CD14-positive monocyte (primary cell): ENCODE measurements around the gene RNU6-8. TPM values are rescaled to one million over a fixed set of nuclear protein-coding genes. Genes with fewer than 3 reads are reported as not detected.

Experiments
- DNase-seq, 3 donors: peaks; one replicate each; pipeline ENCODE4 v3.0.0-alpha.2; 2011 to 2022
- H2AFZ ChIP-seq: 2 replicates; pipeline ENCODE4 v1.6.0; 2012; ENCODE audit warnings: mild to moderate bottlenecking, low read depth, low read length, inconsistent platforms; ENCODE audit not compliant: insufficient read depth, poor library complexity, severe bottlenecking
- H3K27ac ChIP-seq, 2 donors: 1 replicate in 1 of 2; 2 replicates in 1 of 2; pipeline ENCODE4 v1.5.1; 2012 to 2013; ENCODE audit warnings: low read length in 2 of 2, control low read depth in 1 of 2, inconsistent platforms in 1 of 2, low read depth in 1 of 2, mild to moderate bottlenecking in 1 of 2
- H3K27me3 ChIP-seq, 2 donors: one replicate each; pipeline versions ENCODE4 v1.6.0 to v1.6.1; 2011 to 2013; ENCODE audit warnings: low read length in 2 of 2; ENCODE audit not compliant: control insufficient read depth in 2 of 2, insufficient read depth in 2 of 2
- H3K36me3 ChIP-seq, 2 donors: replicated peaks in 1 of 2; 1 replicate in 1 of 2; 2 replicates in 1 of 2; pipeline versions ENCODE4 v1.5.1 to v1.6.1; 2012 to 2013; ENCODE audit warnings: low read length in 2 of 2, control low read depth in 1 of 2, inconsistent platforms in 1 of 2, mild to moderate bottlenecking in 1 of 2; ENCODE audit not compliant: insufficient read depth in 2 of 2, control insufficient read depth in 1 of 2
- H3K4me1 ChIP-seq, 2 donors: 1 replicate in 1 of 2; 2 replicates in 1 of 2; pipeline versions ENCODE4 v1.5.1 to v1.6.1; 2012 to 2013; ENCODE audit warnings: low read length in 2 of 2, control low read depth in 1 of 2, inconsistent platforms in 1 of 2, mild to moderate bottlenecking in 1 of 2, moderate library complexity in 1 of 2; ENCODE audit not compliant: insufficient read depth in 2 of 2, control insufficient read depth in 1 of 2
- H3K4me2 ChIP-seq: replicated peaks from 2 replicates; pipeline ENCODE3; 2012; ENCODE audit warnings: low read length, moderate library complexity, mild to moderate bottlenecking; ENCODE audit not compliant: poor library complexity, severe bottlenecking; ENCODE audit errors: extremely low read depth
- H3K4me3 ChIP-seq, 3 experiments: fragments of 200-600 bp in 1 of 3; sonication (generic) in 1 of 3; replicated peaks in 1 of 3; 1 replicate in 2 of 3; 2 replicates in 1 of 3; pipeline ENCODE4 v1.5.1; 2011 to 2013; ENCODE audit warnings: low read length in 3 of 3, mild to moderate bottlenecking in 3 of 3, control low read depth in 2 of 3, low read depth in 2 of 3, inconsistent platforms in 1 of 3, moderate library complexity in 1 of 3
- H3K79me2 ChIP-seq: 2 replicates; pipeline ENCODE4 v1.6.0; 2012; ENCODE audit warnings: mild to moderate bottlenecking, control low read depth, inconsistent platforms, low read length, moderate library complexity; ENCODE audit not compliant: insufficient read depth
- H3K9ac ChIP-seq: 2 replicates; pipeline ENCODE4 v1.6.0; 2017; ENCODE audit warnings: low read length, mild to moderate bottlenecking; ENCODE audit not compliant: insufficient read depth, poor library complexity, severe bottlenecking
- H3K9me3 ChIP-seq, 2 donors: replicated peaks in 1 of 2; 1 replicate in 1 of 2; 2 replicates in 1 of 2; pipeline versions ENCODE4 v1.5.1 to v1.6.1; 2012 to 2013; ENCODE audit warnings: low read length in 2 of 2, control low read depth in 1 of 2; ENCODE audit not compliant: control insufficient read depth in 1 of 2, insufficient read depth in 1 of 2
- H4K20me1 ChIP-seq: 2 replicates; pipeline ENCODE4 v1.6.0; 2012; ENCODE audit warnings: mild to moderate bottlenecking, low read length, control low read depth, moderate library complexity; ENCODE audit not compliant: insufficient read depth
- H3K27ac Mint-ChIP-seq, 7 donors: one replicate each; pipeline ENCODE4 v1.8.0; 2020; ENCODE audit warnings: mild to moderate bottlenecking in 7 of 7, mixed read lengths in 7 of 7, moderate library complexity in 6 of 7, inconsistent platforms in 2 of 7
- H3K27me3 Mint-ChIP-seq, 3 donors: one replicate each; pipeline ENCODE4 v1.8.0; 2021 to 2022; ENCODE audit warnings: low read depth in 3 of 3, mild to moderate bottlenecking in 3 of 3, mixed read lengths in 3 of 3, moderate library complexity in 3 of 3, inconsistent platforms in 1 of 3
- H3K36me3 Mint-ChIP-seq, 2 donors: one replicate each; pipeline ENCODE4 v1.8.0; 2020; ENCODE audit warnings: mixed read lengths in 2 of 2, inconsistent platforms in 1 of 2, mild to moderate bottlenecking in 1 of 2
- H3K4me1 Mint-ChIP-seq: one replicate; pipeline ENCODE4 v1.8.0; 2020; ENCODE audit warnings: mild to moderate bottlenecking, mixed read lengths
- H3K4me3 Mint-ChIP-seq, 2 donors: one replicate each; pipeline ENCODE4 v1.8.0; 2020; ENCODE audit warnings: mild to moderate bottlenecking in 2 of 2, mixed read lengths in 2 of 2, moderate library complexity in 1 of 2
- H3K9me3 Mint-ChIP-seq, 7 donors: one replicate each; pipeline ENCODE4 v1.8.0; 2020 to 2022; ENCODE audit warnings: mixed read lengths in 7 of 7, mild to moderate bottlenecking in 6 of 7, moderate library complexity in 6 of 7, inconsistent platforms in 2 of 7
- CTCF ChIP-seq: fragments of 200-600 bp; IDR thresholded peaks from one replicate; pipeline ENCODE4 v1.8.0; 2022; ENCODE audit warnings: antibody characterized with exemption, mild to moderate bottlenecking
- WGBS: methylation state at CpG from one replicate; pipeline ENCODE4 v1.1.5; 2013; ENCODE audit warnings: missing lambda C conversion rate; ENCODE audit not compliant: insufficient coverage; 5-methylcytosine and 5-hydroxymethylcytosine counted together
- intact Hi-C, 2 donors: fragments of 100-400 bp; cut with micrococcal nuclease; formaldehyde crosslinking; loops; one replicate each; pipeline versions ENCODE4 v1.15.0 to v1.15.1; 2023
- polyA plus RNA-seq, 3 donors: library from polyadenylated mRNA; depleted of rRNA in 1 of 3; unstranded in 2 of 3; stranded (reverse) in 1 of 3; fragments of 300-500 nt in 2 of 3; fragments of >200 nt in 1 of 3; fragmentation: Illumina TruSeq in 2 of 3; gene quantifications; 1 replicate in 2 of 3; 2 replicates in 1 of 3; pipeline ENCODE4 v1.2.3, GENCODE V29; 2012 to 2021

The RNU6-8 gene
- polyA plus RNA-seq, 3 donors = not detected

GRCh38 chr14:32212833-32213232, 9.8 kb upstream of the RNU6-8 start:
- intact Hi-C loops = no loop called here
- Mint-ChIP-seq H3K36me3 (no peaks in the 10 kb centered on the region), H3K27me3 (peaks cover 0 to 4% (median 3%) of the 10 kb centered on the region in 3 donors)

GRCh38 chr14:32211068-32211404, 8.0 kb upstream of the RNU6-8 start:
- H3K4me1 Mint-ChIP-seq = peaks cover 8% of the 10 kb centered on the region
- Histone ChIP-seq H4K20me1 (no peaks in the 10 kb centered on the region), H3K27me3 (no peaks in the 10 kb centered on the region), H3K4me3 (no peak overlapping the region), H3K36me3 (no peaks in the 10 kb centered on the region), H3K79me2 (no peaks in the 10 kb centered on the region), H3K9ac (no peak overlapping the region), H3K4me2 (no peak overlapping the region), H2AFZ (no peak overlapping the region), H3K9me3 (no peaks in the 10 kb centered on the region), H3K4me1 (peaks cover under 1 to 1% of the 10 kb centered on the region in 2 donors), H3K27ac (no peak overlapping the region)
- H3K27ac Mint-ChIP-seq = no peak overlapping the region
- no peak overlapping the region for H3K4me3 Mint-ChIP-seq
- H3K27me3 Mint-ChIP-seq = peaks cover 0 to 9% (median 7%) of the 10 kb centered on the region in 3 donors
- H3K36me3 Mint-ChIP-seq = no peaks in the 10 kb centered on the region
- no peak for TF ChIP-seq CTCF
- WGBS = 100% methylated on average over 1 of the region's 3 CpGs
- DNase-seq = no peak
- no peaks in the 10 kb centered on the region for H3K9me3 Mint-ChIP-seq
- intact Hi-C loops = no loop called here

More at GRCh38 chr14:32212833-32213232, 9.8 kb upstream of the RNU6-8 start:
- no peak overlapping the region for H3K27ac ChIP-seq
- no peak overlapping the region for H3K4me2 ChIP-seq
- no peak overlapping the region for H3K9ac ChIP-seq
- no peaks in the 10 kb centered on the region for H3K36me3 ChIP-seq
- H3K79me2 ChIP-seq = no peaks in the 10 kb centered on the region
- no peak for DNase-seq
- no peaks in the 10 kb centered on the region for H3K9me3 ChIP-seq
- H2AFZ ChIP-seq = no peak overlapping the region
- H3K4me3 ChIP-seq = no peak overlapping the region
- Mint-ChIP-seq H3K4me1 (peaks cover 3% of the 10 kb centered on the region), H3K4me3 (no peak overlapping the region), H3K9me3 (no peaks in the 10 kb centered on the region), H3K27ac (no peak overlapping the region)
- no peaks in the 10 kb centered on the region for H4K20me1 ChIP-seq
- no peaks in the 10 kb centered on the region for H3K4me1 ChIP-seq
- no peaks in the 10 kb centered on the region for H3K27me3 ChIP-seq
- no peak for TF ChIP-seq CTCF
